Neuronal stem cell (in vitro differentiated cells): ENCODE data around the gene FOXA2. TPM values are rescaled to one million over a fixed set of nuclear protein-coding genes. Genes with fewer than 3 reads are reported as not detected.

Source experiments
- small RNA-seq: library from polyadenylated mRNA; stranded (forward); fragments of <200 nt; extraction: miRNeasy Mini kit (QIAGEN cat#:217004); gene quantifications from one replicate; pipeline ENCODE3, GENCODE V24; 2013; ENCODE audit not compliant: insufficient read depth

The FOXA2 gene

Small RNA genes lying within 50 kb of the gene (small RNA-seq; reads per million reads assigned to genes)
- gene LINC00261: not detected
